Dermis microvascular lymphatic vessel endothelial cell (primary cell): ENCODE results near the gene EMX1. TPM values are rescaled to one million over a fixed set of nuclear protein-coding genes. Genes with fewer than 3 reads are reported as not detected.

Experiments
- DNase-seq, 2 donors: peaks; one replicate each; pipeline versions ENCODE4 v3.0.0 to v3.0.0-alpha.2; 2010; ENCODE audit warnings: low read depth in 2 of 2
- total RNA-seq: library from RNA; depleted of rRNA; stranded (reverse); fragments of >200 nt; gene quantifications from 2 replicates; pipeline ENCODE4 v1.2.1, GENCODE V29; 2014

Gene EMX1
- total RNA-seq, 1 donor from 2014 or later: not detected

DNA sequence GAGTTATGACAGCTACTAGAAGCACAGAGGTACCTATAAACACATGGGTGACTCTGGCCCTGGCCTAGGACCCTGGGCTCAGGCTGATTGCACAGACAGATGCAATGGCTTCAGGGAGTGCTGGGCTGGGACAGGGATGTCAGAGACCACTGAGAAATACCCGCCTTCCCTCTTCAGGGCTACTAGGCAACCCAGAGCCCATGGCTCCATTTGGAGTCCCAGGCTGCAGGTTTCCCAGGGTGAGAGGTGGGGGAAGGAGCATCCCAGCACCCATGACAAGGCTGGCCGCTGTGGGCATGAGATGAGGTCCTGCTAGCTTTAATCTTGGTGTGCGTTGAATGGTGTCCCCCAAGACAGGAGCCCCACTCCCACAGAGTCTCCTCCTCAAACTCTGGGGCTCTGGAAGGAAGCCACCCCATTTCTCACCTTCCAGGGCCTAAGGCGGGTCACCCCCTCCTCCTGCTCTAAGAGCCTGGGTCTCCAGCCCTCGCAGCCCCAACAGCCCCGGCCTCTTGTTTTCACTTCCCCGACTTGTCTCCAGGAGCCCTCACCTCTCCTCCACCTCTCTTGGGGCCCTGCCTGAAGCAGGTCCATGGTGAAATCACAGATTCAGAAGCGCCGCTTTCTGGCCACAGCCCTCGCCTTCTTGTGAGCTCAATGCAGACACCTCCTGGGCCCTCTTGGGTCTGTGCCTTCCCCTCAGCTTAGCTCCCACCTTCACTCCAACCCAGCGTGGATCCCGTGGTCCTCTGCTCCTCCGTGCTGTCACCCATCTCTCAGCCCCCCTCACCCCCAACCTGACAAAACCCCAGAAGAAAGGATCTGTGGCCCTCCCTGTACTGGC, 41.4 kb downstream of the EMX1 start:
- DNase-seq: no peak

DNA sequence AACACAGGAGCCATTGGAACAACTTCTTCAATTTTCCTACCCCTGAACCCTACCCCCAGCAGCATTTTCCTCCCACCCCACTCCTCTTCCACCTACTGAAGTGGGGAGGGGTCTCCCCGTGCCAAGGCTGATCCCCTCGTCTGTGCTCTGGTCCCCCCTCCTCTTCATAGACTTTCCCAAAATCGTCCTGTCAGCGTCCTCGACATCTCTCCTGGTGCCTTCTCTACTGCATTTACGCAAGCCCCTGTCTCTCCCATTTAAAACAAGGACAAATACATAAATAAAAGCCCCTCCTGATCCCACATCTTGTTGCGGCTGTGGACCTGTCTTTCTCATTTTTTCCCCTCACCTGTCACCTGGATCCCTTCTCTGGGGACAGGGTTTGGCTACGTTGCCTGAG, 42.2 kb downstream of the EMX1 start:
- DNase-seq: no peak

DNA sequence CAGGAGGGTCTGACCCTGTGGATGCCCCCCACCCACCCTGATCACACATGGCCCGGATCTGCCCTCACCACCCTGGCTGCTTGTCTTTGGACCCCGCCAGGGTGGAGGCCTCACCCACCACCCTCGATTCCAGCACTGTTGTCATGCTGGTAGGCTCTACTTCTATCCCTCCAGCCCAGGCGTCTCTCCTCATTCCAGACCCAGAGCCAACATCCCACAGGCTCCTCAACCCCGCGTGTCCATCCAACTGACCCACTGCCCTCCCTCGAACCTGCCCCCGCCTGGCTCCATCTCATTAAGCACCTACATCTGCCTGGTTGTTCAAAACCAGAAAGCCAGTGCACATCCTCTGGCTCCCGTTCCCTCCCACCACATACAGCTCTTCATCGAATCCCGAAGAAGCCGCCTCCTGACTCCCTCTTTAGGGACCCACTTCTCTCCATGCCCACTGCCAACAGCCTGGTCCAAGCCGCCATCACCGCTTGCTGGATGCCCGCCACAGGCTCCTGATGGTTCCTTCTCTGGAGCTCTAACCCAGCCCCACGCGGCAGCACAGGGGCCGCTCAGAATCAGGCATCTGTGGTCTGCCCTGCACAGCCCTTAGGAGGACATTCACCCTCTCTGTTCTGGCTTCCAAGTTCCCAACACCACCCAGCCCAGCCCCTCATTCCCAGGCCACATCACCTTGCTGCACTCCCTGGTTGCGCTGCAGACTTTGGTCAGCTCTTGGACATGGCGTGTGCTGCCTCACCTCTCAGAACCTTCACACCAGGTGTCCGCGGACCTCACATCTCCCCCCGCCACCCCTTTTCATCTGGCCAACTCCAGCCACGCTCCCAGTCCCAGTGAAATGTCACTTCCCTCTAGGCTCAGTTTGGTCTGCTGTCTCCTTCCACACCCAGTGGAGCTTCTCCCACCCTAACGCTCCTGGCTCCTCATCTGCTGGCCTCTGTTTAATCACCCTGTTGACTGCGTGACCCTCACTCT, 43.0 kb downstream of the EMX1 start:
- DNase-seq: no peak

DNA sequence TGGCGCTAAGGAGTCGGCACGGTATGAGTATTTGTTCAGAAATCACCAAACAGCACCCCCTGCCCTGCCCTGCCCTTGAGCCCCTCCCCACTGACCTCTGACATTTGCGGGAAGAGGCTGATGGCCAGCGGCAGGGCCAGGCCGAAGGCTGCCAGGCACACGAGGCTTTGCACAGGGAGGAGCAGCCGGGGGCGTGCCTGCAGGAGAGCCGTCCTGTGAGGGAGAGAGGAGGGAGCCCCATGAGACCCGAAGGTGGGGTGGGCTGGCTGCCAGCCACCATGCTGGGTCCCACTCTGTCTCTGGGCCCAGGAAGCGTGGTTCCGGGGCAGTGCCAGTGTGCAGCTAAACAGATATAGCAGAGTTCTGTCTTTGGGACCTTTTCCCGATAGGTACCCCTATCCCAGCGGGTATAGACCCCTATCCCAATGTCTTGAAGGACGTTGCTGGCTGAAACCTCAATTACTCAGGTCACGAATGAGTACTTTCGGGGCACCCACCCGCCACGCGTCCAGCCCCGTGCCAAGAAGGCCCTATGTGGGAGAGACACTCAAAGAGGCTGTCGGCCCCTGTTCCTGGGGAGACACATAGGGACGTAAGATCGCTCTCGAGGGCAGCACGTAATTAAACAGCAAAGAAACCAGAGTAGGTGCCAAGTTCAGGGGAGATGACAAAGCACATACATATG, 43.9 kb downstream of the EMX1 start:
- DNase-seq: no peak

DNA sequence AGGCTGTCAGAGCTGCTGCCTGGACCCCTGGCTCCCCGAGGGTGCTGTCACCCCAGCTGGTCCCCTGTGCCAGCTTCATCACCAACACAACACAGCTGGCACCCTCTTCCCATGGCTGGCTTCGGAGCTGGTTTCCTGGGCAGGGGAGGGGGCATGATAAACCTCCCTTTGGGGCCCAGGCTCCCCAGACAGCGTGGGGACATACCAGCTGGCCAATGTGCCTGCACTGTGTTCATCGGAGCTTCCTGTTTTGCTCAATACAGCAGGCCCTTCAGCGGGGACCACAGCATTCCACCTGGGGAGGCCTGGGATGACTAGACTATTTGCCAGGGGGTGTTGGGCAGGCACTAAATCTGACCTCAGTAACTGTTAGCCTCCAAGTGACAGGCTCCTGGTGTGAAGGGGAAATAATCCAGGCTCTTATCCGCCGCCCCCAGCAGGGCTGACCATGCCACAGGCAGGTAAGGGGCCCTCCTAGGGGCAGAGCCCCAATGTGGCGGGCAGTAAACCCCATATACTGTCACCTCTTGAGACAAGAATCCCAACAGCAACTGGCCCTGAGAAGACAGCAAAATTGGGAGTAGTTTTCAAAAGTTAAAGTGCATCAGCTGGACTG, 44.6 kb downstream of the EMX1 start:
- DNase-seq: no peak

DNA sequence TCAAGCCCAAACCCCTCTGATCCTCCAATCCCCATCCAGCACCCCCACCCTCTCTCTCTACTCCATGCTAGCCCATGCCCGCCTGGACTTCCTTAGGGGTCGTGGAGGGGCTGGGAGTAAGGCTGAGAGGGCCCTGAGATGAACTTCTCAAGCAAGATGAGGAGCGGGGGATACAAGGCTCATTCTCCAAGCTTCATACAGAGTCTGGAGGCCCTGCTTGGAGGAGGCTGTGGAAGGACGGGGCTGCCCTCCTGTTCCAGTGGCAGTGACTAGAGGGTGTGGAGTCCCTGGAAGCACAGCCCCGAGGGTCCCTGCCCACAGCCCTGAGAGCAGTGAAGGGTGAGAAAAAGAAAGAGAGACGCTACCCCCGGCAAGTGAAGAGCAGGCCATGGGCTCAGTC, 45.6 kb downstream of the EMX1 start:
- DNase-seq: no peak

DNA sequence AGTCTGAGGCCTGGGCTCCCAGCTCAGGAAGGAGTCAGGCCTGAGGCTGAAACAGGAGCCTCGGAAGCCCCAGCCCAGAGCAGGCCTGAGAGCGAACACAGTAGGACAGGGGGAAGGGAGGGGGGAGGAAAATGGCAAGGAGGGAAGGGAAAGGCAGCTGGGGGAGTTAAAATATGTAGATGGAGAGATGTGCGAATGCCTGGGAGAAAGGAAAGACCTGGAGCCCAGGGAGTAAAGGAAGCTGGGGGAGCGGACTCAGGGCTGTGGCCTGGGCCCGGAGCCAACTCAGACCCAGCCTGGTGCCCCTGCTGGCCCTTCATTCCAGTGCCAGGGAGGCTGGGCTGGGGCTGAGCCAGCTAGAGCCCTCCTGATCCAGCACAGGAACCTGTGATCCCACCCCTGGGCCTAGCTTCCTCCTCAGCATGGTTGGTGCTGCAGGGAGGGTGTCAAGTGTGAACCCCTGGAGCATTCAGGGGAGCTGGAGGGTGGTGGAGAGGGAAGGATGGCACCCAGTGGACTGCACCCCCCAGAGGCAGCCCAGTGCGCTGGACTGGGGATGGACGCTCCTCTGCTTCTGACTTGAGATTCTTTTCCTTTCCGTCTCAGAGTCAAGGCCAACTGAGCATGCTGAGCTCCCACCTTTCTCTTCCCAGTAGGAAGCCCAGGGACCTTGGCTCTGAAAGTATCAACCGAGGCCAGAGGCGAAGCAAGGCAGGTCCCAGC, 46.3 kb downstream of the EMX1 start:
- DNase-seq: no peak

DNA sequence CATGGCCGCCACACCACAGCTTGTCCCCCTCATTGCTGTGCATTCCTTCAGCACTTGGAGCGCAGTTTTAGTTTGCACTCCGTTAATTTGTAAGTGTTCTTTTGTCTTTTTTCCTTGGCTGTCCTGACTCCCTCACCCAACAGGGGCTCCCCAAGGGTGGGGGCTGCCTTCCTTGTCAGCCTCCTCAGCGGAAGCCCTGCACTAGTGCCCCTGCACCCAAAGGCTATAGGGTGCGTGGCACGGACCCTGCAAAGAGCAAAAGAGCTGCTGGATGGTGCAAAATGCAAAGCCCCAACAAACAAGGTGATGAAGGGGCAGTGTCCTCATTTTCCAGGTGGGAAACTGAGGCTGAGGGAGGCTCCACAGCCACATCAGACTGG, 46.8 kb downstream of the EMX1 start:
- no peak for DNase-seq

DNA sequence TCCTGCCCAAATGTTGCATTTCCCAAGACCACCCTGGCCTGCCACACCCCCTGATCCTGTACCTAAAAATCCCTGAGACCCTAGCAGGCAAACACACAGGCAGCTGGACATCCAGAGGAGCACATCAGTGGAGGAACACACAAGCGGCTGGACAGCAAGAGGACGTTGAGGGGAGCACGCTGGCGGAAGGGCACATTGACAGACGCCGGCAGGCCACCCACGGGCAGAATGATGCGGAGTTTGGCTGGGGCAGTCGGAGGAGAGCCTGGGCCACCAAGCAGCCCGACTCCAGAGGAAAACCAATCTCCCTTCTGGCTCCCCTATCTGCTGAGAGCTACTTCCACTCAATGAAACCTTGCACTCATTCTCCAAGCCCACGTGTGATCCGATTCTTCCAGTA, 47.7 kb downstream of the EMX1 start:
- DNase-seq: no peak

DNA sequence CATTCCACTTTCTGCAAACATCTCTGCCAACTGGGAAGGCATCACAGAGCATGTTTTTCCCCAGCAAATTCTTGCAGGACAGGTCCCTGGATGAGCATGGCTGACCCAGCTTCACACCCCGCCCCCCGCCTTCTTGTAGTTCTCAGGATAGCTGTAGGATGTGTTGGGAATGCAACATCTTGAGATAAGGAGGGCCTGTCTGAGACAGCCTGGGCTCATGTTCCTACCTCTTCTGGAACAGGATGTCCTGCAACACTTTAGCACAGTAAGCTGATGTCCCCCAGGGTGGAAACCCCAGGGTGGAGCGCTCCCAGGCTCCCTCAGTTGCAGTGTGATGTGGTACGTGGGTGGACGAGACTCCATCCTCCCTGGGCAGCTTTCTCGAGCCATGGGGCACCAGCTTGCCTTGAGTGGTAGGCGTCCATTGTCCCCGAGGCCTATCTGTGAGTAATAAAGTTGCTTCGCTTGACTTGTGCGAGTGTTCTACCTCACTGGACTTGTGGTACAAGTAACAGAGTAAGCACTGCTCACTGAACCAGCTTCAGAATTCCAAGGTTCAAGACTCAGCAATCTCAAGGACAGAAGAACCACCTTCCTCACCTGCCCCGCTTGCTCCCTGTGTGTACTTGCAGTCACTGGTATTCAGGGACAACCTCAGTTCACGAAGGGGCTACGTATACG, 48.6 kb downstream of the EMX1 start:
- no peak for DNase-seq

DNA sequence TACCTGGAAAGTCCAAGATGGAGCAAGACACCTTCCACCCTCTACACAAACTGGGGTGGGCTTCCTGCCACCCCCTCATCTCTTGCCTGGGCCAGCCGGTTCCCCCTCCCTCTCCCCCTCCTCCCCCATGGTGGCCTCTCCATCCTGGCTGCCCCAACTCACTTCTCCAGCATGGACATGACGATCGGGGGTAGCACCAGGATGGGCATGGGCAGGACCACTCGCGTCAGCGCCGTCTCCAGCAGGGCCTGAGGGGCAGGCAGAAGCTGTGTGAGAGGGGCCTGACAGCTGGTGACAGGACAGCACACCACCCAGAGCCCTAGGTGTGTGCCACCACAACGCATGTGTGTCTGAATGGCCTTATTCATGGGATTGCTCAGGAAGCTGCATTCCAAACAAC, 51.0 kb downstream of the EMX1 start:
- no peak for DNase-seq

DNA sequence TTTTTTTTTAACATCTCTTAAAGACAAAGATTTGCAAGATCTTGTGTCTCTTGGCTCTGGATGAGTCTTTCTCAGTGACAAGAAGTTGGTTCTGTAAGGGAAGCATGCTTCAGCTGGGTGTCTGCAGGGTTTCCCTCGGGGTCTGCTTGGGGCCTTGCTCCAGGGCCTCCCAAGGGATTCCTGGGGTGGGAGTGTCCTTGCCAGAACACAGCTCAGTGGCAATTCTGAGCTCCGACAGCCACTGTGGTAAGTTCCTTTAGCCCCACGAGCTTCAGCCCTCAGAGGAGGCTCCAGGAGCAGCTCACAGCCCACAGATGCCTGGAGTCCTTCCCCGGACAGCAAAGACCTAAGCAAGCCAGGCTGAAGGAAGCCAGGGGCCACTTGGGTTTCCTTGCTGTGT, 52.4 kb downstream of the EMX1 start:
- DNase-seq: no peak

DNA sequence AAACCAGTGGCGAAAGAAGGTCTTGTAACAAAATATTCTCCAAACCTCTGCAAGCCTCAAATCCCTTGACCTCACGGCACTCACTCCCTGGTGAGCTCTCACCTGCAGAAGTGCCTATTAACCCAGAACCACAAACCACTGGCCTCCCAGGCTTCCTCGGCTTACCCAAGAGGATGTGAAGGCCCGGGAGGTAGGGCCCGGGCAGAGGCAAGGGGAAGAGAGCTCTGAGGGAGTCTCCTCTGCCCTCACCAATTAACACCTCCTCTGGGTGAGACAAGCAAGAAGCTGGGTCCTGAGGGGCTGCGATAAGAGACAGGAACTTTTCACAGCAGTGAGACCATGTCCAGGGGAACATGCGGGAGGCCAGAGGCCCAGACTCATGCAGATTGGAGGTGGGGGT, 53.7 kb downstream of the EMX1 start:
- no peak for DNase-seq

DNA sequence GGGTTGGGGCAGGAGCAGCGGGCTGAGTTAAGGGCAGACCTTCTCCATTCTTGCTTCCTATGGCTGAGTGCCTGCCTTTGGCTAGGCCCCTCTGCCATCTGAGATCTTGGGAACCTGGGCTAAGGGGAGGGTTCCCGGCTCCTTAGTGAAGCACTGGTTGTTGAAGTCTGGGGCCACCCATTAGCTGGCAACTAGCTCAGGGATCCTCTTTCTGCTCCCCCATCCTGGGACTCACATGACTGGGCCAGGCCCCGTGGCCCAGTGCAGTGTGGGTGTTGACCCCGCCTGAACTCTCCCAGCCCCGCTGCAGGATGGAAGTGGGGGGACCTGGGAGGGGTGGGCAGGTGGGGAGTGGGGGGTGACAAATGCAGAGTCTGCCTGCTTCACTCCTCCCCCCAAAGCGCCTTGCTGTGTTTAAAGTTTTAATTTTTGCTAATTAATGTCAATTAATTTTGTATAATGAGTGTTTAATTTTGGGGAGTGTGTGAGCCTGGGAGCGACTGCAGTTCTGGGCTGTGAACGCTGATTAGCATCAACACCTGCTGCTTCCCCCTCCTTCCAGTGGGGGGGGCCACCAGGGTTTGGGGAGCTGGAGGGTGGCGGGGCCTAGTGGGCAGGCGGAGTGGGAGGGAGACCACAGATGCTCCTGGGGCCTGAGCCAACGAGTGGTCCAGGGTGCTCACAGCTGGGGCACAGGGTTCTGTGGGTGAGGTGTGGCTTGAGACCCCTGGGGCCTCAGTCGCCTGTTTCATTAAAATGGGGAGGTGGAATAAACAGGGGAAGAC, 55.2 kb downstream of the EMX1 start:
- DNase-seq: no peak

DNA sequence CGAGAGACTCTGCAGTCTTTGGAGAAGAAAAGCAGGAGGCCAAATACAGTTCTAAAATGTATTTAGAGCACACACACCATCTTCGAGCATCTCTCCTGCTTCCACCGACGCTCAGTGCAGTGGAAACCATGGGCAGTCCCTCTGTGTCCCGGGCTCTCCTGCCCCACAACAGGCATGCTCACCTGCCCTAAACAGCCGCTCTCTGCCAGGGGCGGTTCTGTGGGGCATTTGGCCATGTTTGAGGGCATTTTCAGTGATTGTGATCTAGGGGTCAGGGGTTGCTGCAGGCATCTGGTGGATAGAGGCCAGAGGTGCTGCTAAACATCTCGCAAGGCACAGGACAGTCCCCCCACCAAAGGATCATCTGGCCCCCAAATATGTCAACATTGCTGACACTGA, 55.8 kb downstream of the EMX1 start:
- DNase-seq: no peak

DNA sequence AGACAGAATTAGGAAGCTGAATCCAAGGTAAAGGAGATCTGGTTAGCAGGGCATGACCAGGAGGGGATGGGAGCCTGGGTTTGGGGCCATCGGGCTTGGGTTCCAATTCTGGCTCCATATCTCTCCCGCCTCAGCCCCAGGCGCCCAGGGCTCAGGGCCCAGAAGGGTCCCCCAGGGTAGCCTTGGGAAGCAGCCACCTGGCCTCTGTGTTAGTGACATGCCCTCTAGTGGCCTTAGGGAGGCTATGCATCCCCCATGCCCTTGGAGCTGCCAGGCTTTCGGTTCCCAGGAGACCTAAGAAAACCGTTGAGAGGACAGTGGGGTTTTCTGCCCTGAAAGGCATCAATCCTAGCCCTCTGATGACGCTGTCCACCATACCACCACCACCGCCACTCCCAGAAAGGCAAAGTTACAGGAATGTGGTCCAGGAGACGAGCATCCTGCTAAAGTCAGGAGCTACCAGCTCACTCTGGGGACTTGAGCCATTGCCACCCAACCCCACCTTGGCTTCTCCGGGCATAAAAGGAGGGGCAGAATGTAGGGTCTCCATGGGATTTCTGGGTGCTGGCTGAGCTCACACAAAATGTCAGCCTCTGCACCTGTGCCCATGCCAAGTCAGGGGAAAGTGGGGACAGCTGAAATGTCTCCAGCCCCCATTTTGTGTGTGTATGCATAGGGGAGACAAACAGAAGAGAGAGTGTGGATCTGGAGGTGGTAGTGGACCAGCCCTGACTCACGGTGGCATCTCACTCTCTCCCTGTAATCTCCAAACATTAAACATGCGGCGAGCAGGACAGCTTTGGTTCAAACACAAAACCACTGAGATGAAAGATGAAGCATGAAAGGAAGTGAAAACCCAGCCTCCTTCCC, 56.5 kb downstream of the EMX1 start:
- DNase-seq: peak; percentile 18 to 61

DNA sequence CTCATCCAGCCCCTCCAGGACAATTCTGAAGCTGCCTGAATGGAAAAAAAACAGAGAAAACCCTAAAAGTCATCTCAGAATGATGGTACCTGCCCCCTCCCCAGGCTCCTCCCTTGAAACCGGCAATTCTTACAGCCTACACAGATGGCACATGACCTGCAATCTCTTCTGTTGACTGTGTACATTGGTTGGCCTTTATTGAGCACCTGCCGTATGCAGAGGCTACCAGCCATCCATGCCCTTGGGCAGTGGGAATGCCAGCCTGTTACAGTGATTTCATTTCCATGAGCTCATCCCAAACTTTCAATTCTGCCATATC, 57.1 kb downstream of the EMX1 start:
- no peak for DNase-seq

DNA sequence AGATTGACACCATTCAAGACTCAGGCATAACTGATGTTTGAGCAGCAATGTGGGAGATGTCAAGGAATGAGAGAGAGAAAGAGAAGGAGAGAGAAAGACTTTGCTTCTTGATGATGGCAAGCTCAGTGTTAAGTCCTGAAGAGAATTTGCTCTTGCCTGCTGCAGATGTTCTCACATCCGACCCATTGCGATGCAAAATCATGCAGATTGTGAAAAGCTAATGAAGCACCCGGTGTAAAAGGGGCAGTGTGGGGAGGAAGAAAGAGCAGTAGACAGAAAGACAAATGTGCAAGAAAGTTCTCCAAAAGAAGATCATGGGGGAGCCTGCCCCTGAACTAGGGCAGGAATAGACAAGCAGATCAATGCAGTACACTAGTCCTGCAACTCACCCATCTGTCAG, 57.7 kb downstream of the EMX1 start:
- no peak for DNase-seq

DNA sequence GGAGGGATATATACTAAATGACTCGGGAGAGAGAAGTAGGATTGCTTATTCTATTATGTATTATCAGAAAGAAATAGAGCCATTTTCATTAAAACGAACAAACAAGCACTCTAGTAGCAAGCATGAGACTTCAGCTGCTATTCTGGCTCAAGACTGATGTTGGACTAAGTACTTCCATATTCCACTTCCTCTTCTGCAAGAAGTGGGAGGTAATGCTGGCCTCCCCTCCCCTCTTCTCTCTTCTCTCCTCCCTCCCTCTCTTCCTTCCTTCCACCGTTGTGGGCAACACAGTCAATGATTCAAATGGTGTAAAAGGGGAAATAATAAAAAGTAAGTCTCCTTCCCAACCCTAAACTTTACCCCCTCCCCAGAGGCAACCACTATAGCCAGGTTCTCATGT, 62.6 kb downstream of the EMX1 start:
- no peak for DNase-seq
